Common myeloid progenitor, CD34-positive (primary cell): Measurements from ENCODE around the gene IFT172. TPM values are rescaled to one million over a fixed set of nuclear protein-coding genes. Genes with fewer than 3 reads are reported as not detected.
A peak's percentile ranks its signal among the peaks of the same experiment; 100 is the strongest.
"Not testable (repeated sequence)": the region's sequence is repeated elsewhere in the genome, so short reads cannot be mapped to it uniquely, and the experiment has no call there.

Experiments used
- CTCF ChIA-PET: fragments of 350-600 bp; sonication (Branson Sonifier 250); formaldehyde crosslinking; loops from one replicate; lab custom pipeline; 2021; ENCODE audit warnings: antibody characterized with exemption; lab: Charles Lee
- POLR2A ChIA-PET: fragments of 350-600 bp; sonication (Branson Sonifier 250); formaldehyde crosslinking; loops from one replicate; lab custom pipeline; 2021; ENCODE audit warnings: antibody characterized with exemption; lab: Charles Lee
- DNase-seq, 3 donors: peaks; one replicate each; pipeline versions ENCODE4 v3.0.0 to v3.0.0-alpha.2; 2013
- H3K27ac ChIP-seq, 2 experiments: 1 replicate in 1 of 2; 2 replicates in 1 of 2; pipeline ENCODE4 v1.7.0; 2013; ENCODE audit warnings: inconsistent platforms in 2 of 2, low read length in 2 of 2, mild to moderate bottlenecking in 2 of 2, low read depth in 1 of 2, moderate library complexity in 1 of 2; ENCODE audit not compliant: severe bottlenecking in 2 of 2, insufficient read depth in 1 of 2, poor library complexity in 1 of 2
- H3K27me3 ChIP-seq, 5 experiments: replicated peaks in 2 of 5; 1 replicate in 3 of 5; 2 replicates in 2 of 5; pipeline versions ENCODE4 v1.6.1 to v1.7.0; 2013; ENCODE audit warnings: low read length in 4 of 5, mild to moderate bottlenecking in 2 of 5, moderate library complexity in 2 of 5, inconsistent platforms in 1 of 5; ENCODE audit not compliant: insufficient read depth in 5 of 5, control insufficient read depth in 4 of 5
- H3K36me3 ChIP-seq, 4 experiments: 1 replicate in 2 of 4; 2 replicates in 2 of 4; pipeline versions ENCODE4 v1.6.1 to v1.7.0; 2013; ENCODE audit warnings: low read length in 3 of 4, control low read depth in 1 of 4, mild to moderate bottlenecking in 1 of 4; ENCODE audit not compliant: control insufficient read depth in 4 of 4, insufficient read depth in 4 of 4
- H3K4me1 ChIP-seq, 4 experiments: 1 replicate in 3 of 4; 2 replicates in 1 of 4; pipeline versions ENCODE4 v1.6.1 to v1.7.1; 2013; ENCODE audit warnings: low read length in 3 of 4, mild to moderate bottlenecking in 3 of 4, control low read depth in 1 of 4, inconsistent platforms in 1 of 4, moderate library complexity in 1 of 4; ENCODE audit not compliant: control insufficient read depth in 4 of 4, insufficient read depth in 4 of 4; ENCODE audit errors: control extremely low read depth in 1 of 4
- H3K4me3 ChIP-seq, 7 experiments: 1 replicate in 4 of 7; 2 replicates in 3 of 7; pipeline versions ENCODE4 v1.5.1 to v1.7.0; 2013; ENCODE audit warnings: mild to moderate bottlenecking in 7 of 7, low read length in 6 of 7, moderate library complexity in 6 of 7, inconsistent platforms in 2 of 7, low read depth in 2 of 7, control low read depth in 1 of 7; ENCODE audit not compliant: insufficient read depth in 4 of 7, control insufficient read depth in 1 of 7; ENCODE audit errors: extremely low read depth in 1 of 7
- H3K9me3 ChIP-seq, 5 experiments: 1 replicate in 4 of 5; 2 replicates in 1 of 5; pipeline versions ENCODE4 v1.6.1 to v1.7.1; 2013; ENCODE audit warnings: low read length in 4 of 5, mild to moderate bottlenecking in 2 of 5, inconsistent platforms in 1 of 5, low read depth in 1 of 5, moderate library complexity in 1 of 5; ENCODE audit not compliant: control insufficient read depth in 4 of 5, insufficient read depth in 2 of 5; ENCODE audit errors: control extremely low read depth in 1 of 5
- WGBS: methylation state at CpG from one replicate; pipeline ENCODE4 v1.1.5; 2013; ENCODE audit not compliant: insufficient coverage; 5-methylcytosine and 5-hydroxymethylcytosine counted together
- polyA plus RNA-seq: library from polyadenylated mRNA; unstranded; fragments of 120-200 nt; gene quantifications from one replicate; pipeline ENCODE4 v1.2.1, GENCODE V29; 2013

IFT172 gene
- 29.3 TPM for polyA plus RNA-seq

- peak within 1 kb of the TSS; percentile 34 to 79 for H3K27ac ChIP-seq
- peaks cover 0 to 16% (median 11%) of the 10 kb centered on the region in 5 experiments for H3K27me3 ChIP-seq
- H3K9me3 ChIP-seq = no peaks in the 10 kb centered on the region
- ChIA-PET POLR2A (interaction anchor here (0.6 kb wide), 1 partner anchor 245 kb away, joined by 3 read pairs; no protein-coding TSS in a partner anchor), CTCF (interaction anchor here (0.7 to 1.4 kb wide), 2 partner anchors 9 to 144 kb away, joined by 3 to 4 read pairs; no protein-coding TSS in a partner anchor)
- peak within 1 kb of the TSS; percentile 32 to 97 (median 85) for H3K4me3 ChIP-seq
- peaks cover 6 to 10% (median 7%) of the 10 kb centered on the region in 4 experiments for H3K36me3 ChIP-seq
- WGBS = 4% methylated on average over 37 of the region's 43 CpGs
- H3K4me1 ChIP-seq = peaks cover 0 to 20% (median 15%) of the 10 kb centered on the region in 4 experiments
- DNase-seq = peak; percentile 99 to 100 (median 100)
Measured at GRCh38 chr2:27489498-27490397, at the start of gene IFT172. Gene IFT172 (minus strand): TSS chr2:27489743. CDS start chr2:27489653, 90 bp downstream.

GRCh38 chr2:27538839-27539450 lies 49.4 kb upstream of the IFT172 start:
- DNase-seq, H3K27me3 ChIP-seq, H3K27ac ChIP-seq, H3K4me3 ChIP-seq, H3K9me3 ChIP-seq, H3K4me1 ChIP-seq, CTCF ChIA-PET, POLR2A ChIA-PET, H3K36me3 ChIP-seq: not testable (repeated sequence)
- no CpG with 5 or more reads among the region's 6 CpGs for WGBS

GRCh38 chr2:27537287-27537686 lies 47.7 kb upstream of the IFT172 start:
- DNase-seq = no peak
- no CpG with 5 or more reads among the region's 4 CpGs for WGBS
- CTCF ChIA-PET = interaction anchor here (1.3 kb wide), 1 partner anchor 19 kb away, joined by 3 read pairs; no protein-coding TSS in a partner anchor
- H3K4me3 ChIP-seq = no peak overlapping the region
- no peaks in the 10 kb centered on the region for H3K4me1 ChIP-seq
- no peaks in the 10 kb centered on the region for H3K9me3 ChIP-seq
- no peak overlapping the region for H3K27ac ChIP-seq
- H3K27me3 ChIP-seq = peaks cover 0 to 4% (median 0%) of the 10 kb centered on the region in 5 experiments
- H3K36me3 ChIP-seq = no peaks in the 10 kb centered on the region
- POLR2A ChIA-PET = no interaction called here

- Histone ChIP-seq H3K9me3 (no peaks in the 10 kb centered on the region), H3K27ac (no peak overlapping the region), H3K4me1 (no peaks in the 10 kb centered on the region), H3K4me3 (no peak overlapping the region), H3K36me3 (no peaks in the 10 kb centered on the region), H3K27me3 (peaks cover 0 to 2% (median 0%) of the 10 kb centered on the region in 5 experiments)
- 100% methylated on average over 2 of the region's 2 CpGs for WGBS
- ChIA-PET POLR2A (no interaction called here), CTCF (no interaction called here)
- no peak for DNase-seq
Measured at GRCh38 chr2:27531983-27532382, 42.4 kb upstream of the IFT172 start.

- H3K36me3 ChIP-seq = no peaks in the 10 kb centered on the region
- peak in 1 of 3 donors; percentile 3 for DNase-seq
- H3K27ac ChIP-seq = no peak overlapping the region
- POLR2A ChIA-PET = no interaction called here
- H3K9me3 ChIP-seq = no peaks in the 10 kb centered on the region
- no peaks in the 10 kb centered on the region for H3K4me1 ChIP-seq
- no peaks in the 10 kb centered on the region for H3K27me3 ChIP-seq
- H3K4me3 ChIP-seq = no peak overlapping the region
- CTCF ChIA-PET = no interaction called here
- 62% methylated on average over 2 of the region's 3 CpGs for WGBS
Measured at GRCh38 chr2:27527182-27527581, 37.6 kb upstream of the IFT172 start.

- Histone ChIP-seq H3K4me3 (no peak overlapping the region), H3K9me3 (no peaks in the 10 kb centered on the region), H3K27ac (no peak overlapping the region), H3K4me1 (no peaks in the 10 kb centered on the region), H3K27me3 (no peaks in the 10 kb centered on the region), H3K36me3 (no peaks in the 10 kb centered on the region)
- ChIA-PET POLR2A (no interaction called here), CTCF (no interaction called here)
- 88% methylated on average over 6 of the region's 7 CpGs for WGBS
- no peak for DNase-seq
Measured at GRCh38 chr2:27522400-27522945, 32.9 kb upstream of the IFT172 start.
